VCaP (cell line): Measurements from ENCODE around the gene GLA.

Experiments used
- H3K27ac ChIP-seq: fragments of 450-650 bp; 2 replicates; pipeline ENCODE4 v1.5.1; 2017
- CTCF ChIP-seq: fragments of 450-650 bp; conservative IDR thresholded peaks from 2 replicates; pipeline ENCODE4 v1.5.1; 2017; ENCODE audit warnings: mild to moderate bottlenecking, moderate library complexity

GLA gene

GRCh38 chrX:101397779-101398178, 9.9 kb downstream of the GLA start:
- TF ChIP-seq CTCF, result no peak
- no peak overlapping the region for H3K27ac ChIP-seq

- no peak overlapping the region for H3K27ac ChIP-seq
- TF ChIP-seq CTCF, result no peak
Observed at GRCh38 chrX:101395789-101396188, 11.9 kb downstream of the GLA start.

GRCh38 chrX:101394372-101394771, 13.4 kb downstream of the GLA start:
- no peak for TF ChIP-seq CTCF
- H3K27ac ChIP-seq, result no peak overlapping the region

- no peak overlapping the region for H3K27ac ChIP-seq
- no peak for TF ChIP-seq CTCF
Observed at GRCh38 chrX:101393530-101394305, 14.0 kb downstream of the GLA start.

- TF ChIP-seq CTCF, result no peak
- peak overlapping the region; percentile 54 for H3K27ac ChIP-seq
Observed at GRCh38 chrX:101391831-101392230, 15.9 kb downstream of the GLA start.

GRCh38 chrX:101390664-101391525, 16.8 kb downstream of the GLA start, which contains the start of gene RPL36A:
TSS of gene RPL36A (plus strand) at chrX:101391011. CDS start at chrX:101391044, 33 bp downstream.
- peak; percentile 72 for TF ChIP-seq CTCF
- H3K27ac ChIP-seq, result peak within 1 kb of the TSS; percentile 54

GRCh38 chrX:101388604-101389003, 19.1 kb downstream of the GLA start:
- H3K27ac ChIP-seq, result no peak overlapping the region
- no peak for TF ChIP-seq CTCF
